OCI-LY7 (cell line): Measurements from ENCODE around the gene IFT88.

Experiments
- EZH2phosphoT487 ChIP-seq: fragments of 200-600 bp; sonication (generic); IDR thresholded peaks from 2 replicates; pipeline ENCODE4 v1.6.1; 2018; ENCODE audit warnings: low read depth, borderline replicate concordance, mild to moderate bottlenecking, mixed run types, antibody characterized with exemption, low read length, moderate library complexity, mixed read lengths
- TF ChIP-seq, protein P1 (sequence below): fragments of 200-600 bp; sonication (generic); conservative IDR thresholded peaks from 2 replicates; pipeline ENCODE4 v1.5.1; 2014; ENCODE audit warnings: mild to moderate bottlenecking, antibody characterized with exemption, low read length, moderate library complexity, mixed read lengths

DNA sequence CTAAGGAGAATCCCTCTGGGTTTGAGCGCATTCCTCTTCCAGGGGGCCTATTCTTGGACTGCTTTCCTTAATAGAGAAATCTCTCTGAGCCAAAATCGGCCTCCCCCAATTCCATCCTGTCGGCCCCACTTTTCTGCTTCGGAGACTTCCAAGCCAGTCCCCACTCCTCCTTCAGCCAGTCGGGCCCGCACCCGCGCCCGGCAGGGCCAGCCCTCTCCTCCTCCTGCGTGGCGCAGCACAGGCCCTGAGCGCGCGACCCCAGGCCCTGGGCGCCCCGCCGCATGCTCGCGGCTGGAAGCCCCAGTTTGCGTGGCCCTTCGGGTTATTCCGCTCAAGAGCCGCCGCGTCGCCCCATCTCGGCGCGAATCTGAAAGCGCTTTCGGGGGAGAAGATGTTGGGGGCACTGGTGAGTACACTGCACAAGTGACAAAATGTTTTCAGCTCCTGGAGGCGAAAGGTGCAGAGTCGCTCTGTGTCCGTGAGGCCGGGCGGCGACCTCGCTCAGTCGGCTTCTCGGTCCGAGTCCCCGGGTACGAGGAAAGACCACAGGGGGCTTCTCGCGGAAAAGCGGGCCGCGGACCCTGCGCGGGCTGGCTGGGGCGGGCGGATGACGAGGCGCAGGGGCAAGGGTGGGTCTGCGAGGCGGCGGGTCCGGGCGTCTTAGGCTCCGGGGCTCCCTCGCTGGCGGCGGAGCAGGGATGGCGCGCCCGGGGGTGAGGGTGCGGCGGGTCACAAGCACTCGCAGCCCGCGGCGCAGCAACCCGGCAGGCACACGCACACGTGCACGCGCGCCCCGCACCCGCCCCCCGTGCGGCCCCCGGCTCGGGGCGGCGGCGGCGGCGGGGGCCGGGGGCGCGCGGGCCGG is 136.2 kb downstream of the IFT88 start, which contains the start of gene IL17D:
- TF ChIP-seq, protein P1, sequence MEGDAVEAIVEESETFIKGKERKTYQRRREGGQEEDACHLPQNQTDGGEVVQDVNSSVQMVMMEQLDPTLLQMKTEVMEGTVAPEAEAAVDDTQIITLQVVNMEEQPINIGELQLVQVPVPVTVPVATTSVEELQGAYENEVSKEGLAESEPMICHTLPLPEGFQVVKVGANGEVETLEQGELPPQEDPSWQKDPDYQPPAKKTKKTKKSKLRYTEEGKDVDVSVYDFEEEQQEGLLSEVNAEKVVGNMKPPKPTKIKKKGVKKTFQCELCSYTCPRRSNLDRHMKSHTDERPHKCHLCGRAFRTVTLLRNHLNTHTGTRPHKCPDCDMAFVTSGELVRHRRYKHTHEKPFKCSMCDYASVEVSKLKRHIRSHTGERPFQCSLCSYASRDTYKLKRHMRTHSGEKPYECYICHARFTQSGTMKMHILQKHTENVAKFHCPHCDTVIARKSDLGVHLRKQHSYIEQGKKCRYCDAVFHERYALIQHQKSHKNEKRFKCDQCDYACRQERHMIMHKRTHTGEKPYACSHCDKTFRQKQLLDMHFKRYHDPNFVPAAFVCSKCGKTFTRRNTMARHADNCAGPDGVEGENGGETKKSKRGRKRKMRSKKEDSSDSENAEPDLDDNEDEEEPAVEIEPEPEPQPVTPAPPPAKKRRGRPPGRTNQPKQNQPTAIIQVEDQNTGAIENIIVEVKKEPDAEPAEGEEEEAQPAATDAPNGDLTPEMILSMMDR: 0 out of 2 replicates have a peak, but pooled peaks have one; percentile 31
- TF ChIP-seq EZH2phosphoT487: no peak
